Globus pallidus (tissue), 1 donor: Measurements from ENCODE around the gene UGT1A4.

Experiments used
- DNase-seq: peaks from one replicate; pipeline ENCODE4 v3.0.0-alpha.2; 2015; ENCODE audit warnings: low spot score

UGT1A4 gene

GRCh38 chr2:233718552-233718951 lies at the start of gene UGT1A4:
UGT1A4 (plus strand) TSS chr2:233718736; CDS start chr2:233718821, 85 bp downstream.
- DNase-seq, result no peak

GRCh38 chr2:233671290-233672161 lies 47.0 kb upstream of the UGT1A4 start, which contains the start of gene UGT1A9:
UGT1A9 (plus strand) TSS chr2:233671898; CDS start chr2:233671935, 37 bp downstream.
- no peak for DNase-seq

- DNase-seq, result no peak
These were observed 45.6 kb upstream of the UGT1A4 start for GRCh38 chr2:233672886-233673285.

- no peak for DNase-seq
These were observed 44.6 kb upstream of the UGT1A4 start for GRCh38 chr2:233673896-233674295.

- DNase-seq, result no peak
These were observed 44.2 kb upstream of the UGT1A4 start for GRCh38 chr2:233674314-233674713.

GRCh38 chr2:233674995-233675394 lies 43.5 kb upstream of the UGT1A4 start:
- no peak for DNase-seq

- DNase-seq, result no peak
These were observed 42.5 kb upstream of the UGT1A4 start for GRCh38 chr2:233676046-233676445.

GRCh38 chr2:233679196-233679595 lies 39.3 kb upstream of the UGT1A4 start:
- DNase-seq, result no peak

- DNase-seq, result no peak
These were observed 38.0 kb upstream of the UGT1A4 start for GRCh38 chr2:233680361-233681045.

- DNase-seq, result no peak
These were observed 36.9 kb upstream of the UGT1A4 start, which contains the start of gene UGT1A7 for GRCh38 chr2:233681521-233682099. UGT1A7 (plus strand) TSS chr2:233681901; CDS start chr2:233681938, 37 bp downstream.

- no peak for DNase-seq
These were observed 33.9 kb upstream of the UGT1A4 start for GRCh38 chr2:233684640-233685039.

- no peak for DNase-seq
These were observed 31.6 kb upstream of the UGT1A4 start for GRCh38 chr2:233686928-233687327.

- no peak for DNase-seq
These were observed 30.2 kb upstream of the UGT1A4 start for GRCh38 chr2:233688341-233688740.

- DNase-seq, result no peak
These were observed 29.5 kb upstream of the UGT1A4 start for GRCh38 chr2:233689031-233689430.

GRCh38 chr2:233689501-233689900 lies 29.0 kb upstream of the UGT1A4 start:
- DNase-seq, result no peak

- no peak for DNase-seq
These were observed 28.1 kb upstream of the UGT1A4 start for GRCh38 chr2:233690444-233690843.

- no peak for DNase-seq
These were observed 26.8 kb upstream of the UGT1A4 start for GRCh38 chr2:233691443-233692433.

- DNase-seq, result no peak
These were observed 25.9 kb upstream of the UGT1A4 start, which contains the start of gene UGT1A6 for GRCh38 chr2:233692648-233693047. UGT1A6 (plus strand) TSS chr2:233692890; CDS start chr2:233693005, 115 bp downstream.

- no peak for DNase-seq
These were observed 24.6 kb upstream of the UGT1A4 start for GRCh38 chr2:233693963-233694362.

- no peak for DNase-seq
These were observed 19.8 kb upstream of the UGT1A4 start for GRCh38 chr2:233698740-233699139.

- no peak for DNase-seq
These were observed 19.0 kb upstream of the UGT1A4 start for GRCh38 chr2:233699424-233700027.
